ENCODE results near the gene TMPRSS4.

- TF ChIP-seq CTCF (IDR thresholded peaks at IDR 0.05) (no peak), POLR2A (IDR thresholded peaks at IDR 0.05) (no peak)
These were observed 4.5 kb downstream of the TMPRSS4 start for GRCh38 chr11:118081241-118081958.
